ENCODE measurements around the gene SCRN1. TPM values are rescaled to one million over a fixed set of nuclear protein-coding genes. Genes with fewer than 3 reads are reported as not detected.

Gene SCRN1, protein sequence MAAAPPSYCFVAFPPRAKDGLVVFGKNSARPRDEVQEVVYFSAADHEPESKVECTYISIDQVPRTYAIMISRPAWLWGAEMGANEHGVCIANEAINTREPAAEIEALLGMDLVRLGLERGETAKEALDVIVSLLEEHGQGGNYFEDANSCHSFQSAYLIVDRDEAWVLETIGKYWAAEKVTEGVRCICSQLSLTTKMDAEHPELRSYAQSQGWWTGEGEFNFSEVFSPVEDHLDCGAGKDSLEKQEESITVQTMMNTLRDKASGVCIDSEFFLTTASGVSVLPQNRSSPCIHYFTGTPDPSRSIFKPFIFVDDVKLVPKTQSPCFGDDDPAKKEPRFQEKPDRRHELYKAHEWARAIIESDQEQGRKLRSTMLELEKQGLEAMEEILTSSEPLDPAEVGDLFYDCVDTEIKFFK
- total RNA-seq = 0.66 and 0.84 TPM in 2 replicates

DNA sequence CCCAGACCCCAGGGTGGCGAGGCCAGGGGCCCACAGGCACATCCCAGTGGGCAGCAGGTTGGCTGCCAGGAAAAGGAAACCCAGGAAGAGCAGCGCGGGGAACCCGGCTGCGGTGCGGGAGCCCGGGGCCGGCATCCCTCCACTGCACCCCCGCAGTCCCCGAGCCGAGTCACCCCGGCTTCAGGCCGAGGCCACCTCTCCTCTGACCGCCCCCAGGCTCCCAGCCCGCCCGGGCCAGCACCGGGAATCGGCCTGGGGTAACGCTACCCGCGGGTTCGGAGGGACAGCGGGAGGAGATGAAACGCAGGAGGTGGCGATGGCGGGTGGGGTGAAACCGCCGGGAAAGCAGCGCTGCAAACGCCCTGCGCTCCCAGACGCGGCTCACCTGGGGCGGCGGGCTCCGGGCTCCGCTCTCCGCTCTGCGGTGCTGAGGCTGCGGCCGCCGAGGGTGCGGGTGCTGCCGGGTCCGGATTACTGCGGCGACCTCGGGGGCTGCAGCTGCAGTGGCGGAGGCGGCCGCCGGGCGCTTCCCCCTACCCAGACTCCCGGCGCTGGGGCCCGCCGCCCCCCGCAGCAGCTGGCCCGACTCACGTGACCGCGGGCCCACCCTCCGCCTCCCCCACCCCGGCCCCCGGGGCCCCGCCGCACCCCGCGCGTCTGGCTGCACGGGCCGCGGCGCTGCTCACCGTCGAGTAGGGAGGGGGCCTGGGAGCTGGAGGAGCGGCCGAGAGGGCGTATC is at the start of gene SCRN1:
TSS of gene SCRN1 (minus strand) at position 545 of the 739 bp plus-strand sequence. CDS start 20,734 bp downstream, outside the sequence.
- Mint-ChIP-seq H3K36me3 (ENCODE audit: low read depth) (peaks cover 2% of the 10 kb centered on the region), H3K27me3 (peaks cover 58% of the 10 kb centered on the region), H3K27ac (no peak within 1 kb of the TSS), H3K9me3 (no peaks in the 10 kb centered on the region), H3K4me3 (peak within 1 kb of the TSS; percentile 74), H3K4me1 (peaks cover 4% of the 10 kb centered on the region)
- intact Hi-C loops (cut with micrococcal nuclease) = loop anchor here (2.0 kb wide), 1 partner anchor 37 kb away; the partner anchor contains the start of gene FKBP14
- peak; percentile 70 for DNase-seq

DNA sequence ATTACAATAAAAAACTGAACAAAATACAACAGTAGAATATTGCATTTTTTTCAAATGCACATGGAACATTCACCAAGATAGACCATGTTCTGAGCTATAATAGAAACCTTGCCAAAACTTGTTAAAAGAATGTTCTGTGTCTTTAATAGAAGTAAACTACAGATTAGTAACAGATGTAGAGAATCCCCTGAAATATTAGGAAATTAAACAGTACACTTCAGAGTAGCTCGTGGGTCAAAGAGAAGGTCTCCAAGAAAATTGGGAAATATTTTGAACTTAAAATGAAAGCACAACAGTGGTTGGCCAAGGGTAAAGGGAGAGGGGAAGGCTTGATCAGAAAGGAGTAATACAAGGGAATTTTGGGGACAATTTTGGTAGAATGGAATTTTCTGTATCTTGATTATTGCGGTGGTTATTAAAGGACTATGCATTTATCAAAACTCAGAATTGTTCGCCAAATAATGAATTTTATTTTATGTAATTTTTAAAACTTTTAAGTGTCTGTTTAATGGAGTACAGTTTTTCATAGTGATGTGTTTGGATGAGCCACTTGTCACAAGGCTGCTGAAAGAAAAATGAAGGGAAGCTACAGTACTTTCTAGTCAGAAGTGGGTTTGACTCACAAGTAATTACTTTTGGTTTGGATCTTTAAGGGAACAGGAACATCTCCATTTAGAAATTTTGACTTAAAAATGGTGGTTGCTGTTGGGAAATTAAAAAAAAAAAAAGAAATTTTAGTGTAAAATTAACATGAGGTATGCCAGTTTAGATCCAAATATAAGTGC is 48.8 kb upstream of the SCRN1 start:
- H3K9me3 Mint-ChIP-seq = no peaks in the 10 kb centered on the region
- no peak overlapping the region for H3K4me3 Mint-ChIP-seq
- DNase-seq = no peak
- H3K27ac Mint-ChIP-seq = no peak overlapping the region
- no peaks in the 10 kb centered on the region for H3K27me3 Mint-ChIP-seq
- no peaks in the 10 kb centered on the region for H3K36me3 Mint-ChIP-seq (ENCODE audit: low read depth)
- intact Hi-C loops (cut with micrococcal nuclease) = no loop called here
- peaks cover 7% of the 10 kb centered on the region for H3K4me1 Mint-ChIP-seq

DNA sequence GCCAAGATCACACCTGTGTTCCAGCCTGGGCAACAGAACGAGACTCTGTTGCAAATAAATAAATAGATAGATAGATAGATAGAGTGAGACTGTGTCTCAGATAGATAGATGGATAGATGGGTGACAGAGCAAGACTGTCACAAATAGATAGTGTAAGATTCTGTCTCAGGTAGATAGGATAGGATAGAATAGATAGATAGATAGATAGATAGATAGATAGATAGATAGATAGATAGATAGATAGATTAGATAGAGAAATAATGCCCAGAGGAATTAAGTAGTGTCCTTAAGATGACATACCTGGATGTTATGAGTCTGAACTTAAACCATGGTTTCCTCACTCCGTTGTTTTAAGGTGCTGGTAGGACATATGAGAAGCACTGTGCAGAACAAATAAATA is 46.6 kb upstream of the SCRN1 start:
- H3K4me1 Mint-ChIP-seq = peaks cover 5% of the 10 kb centered on the region
- DNase-seq = no peak
- H3K36me3 Mint-ChIP-seq (ENCODE audit: low read depth) = no peaks in the 10 kb centered on the region
- intact Hi-C loops (cut with micrococcal nuclease) = no loop called here
- H3K9me3 Mint-ChIP-seq = no peaks in the 10 kb centered on the region
- H3K4me3 Mint-ChIP-seq = no peak overlapping the region
- H3K27me3 Mint-ChIP-seq = no peaks in the 10 kb centered on the region
- H3K27ac Mint-ChIP-seq = no peak overlapping the region

DNA sequence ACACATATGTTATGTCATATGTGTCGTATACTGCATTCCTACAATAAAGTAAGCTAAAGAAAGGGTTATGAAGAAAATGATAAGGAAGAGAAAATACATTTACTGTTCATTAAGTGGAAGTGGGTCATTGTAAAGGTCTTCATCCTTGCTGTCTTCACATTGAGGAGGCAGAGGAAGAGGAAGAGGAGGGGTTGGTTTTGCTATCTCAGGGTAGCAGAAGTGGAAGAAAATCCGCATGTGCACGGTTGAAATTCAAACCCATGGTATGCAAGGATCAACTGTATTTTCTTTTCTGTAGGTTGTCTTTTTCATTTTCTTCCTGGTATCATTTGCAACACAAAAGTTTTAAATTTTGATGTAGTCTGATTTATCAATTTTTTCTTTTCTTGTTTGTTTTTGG is 44.9 kb upstream of the SCRN1 start:
- Mint-ChIP-seq H3K27me3 (no peaks in the 10 kb centered on the region), H3K4me3 (no peak overlapping the region), H3K27ac (no peak overlapping the region), H3K9me3 (no peaks in the 10 kb centered on the region), H3K36me3 (ENCODE audit: low read depth) (no peaks in the 10 kb centered on the region), H3K4me1 (no peaks in the 10 kb centered on the region)
- no peak for DNase-seq
- intact Hi-C loops (cut with micrococcal nuclease) = no loop called here

DNA sequence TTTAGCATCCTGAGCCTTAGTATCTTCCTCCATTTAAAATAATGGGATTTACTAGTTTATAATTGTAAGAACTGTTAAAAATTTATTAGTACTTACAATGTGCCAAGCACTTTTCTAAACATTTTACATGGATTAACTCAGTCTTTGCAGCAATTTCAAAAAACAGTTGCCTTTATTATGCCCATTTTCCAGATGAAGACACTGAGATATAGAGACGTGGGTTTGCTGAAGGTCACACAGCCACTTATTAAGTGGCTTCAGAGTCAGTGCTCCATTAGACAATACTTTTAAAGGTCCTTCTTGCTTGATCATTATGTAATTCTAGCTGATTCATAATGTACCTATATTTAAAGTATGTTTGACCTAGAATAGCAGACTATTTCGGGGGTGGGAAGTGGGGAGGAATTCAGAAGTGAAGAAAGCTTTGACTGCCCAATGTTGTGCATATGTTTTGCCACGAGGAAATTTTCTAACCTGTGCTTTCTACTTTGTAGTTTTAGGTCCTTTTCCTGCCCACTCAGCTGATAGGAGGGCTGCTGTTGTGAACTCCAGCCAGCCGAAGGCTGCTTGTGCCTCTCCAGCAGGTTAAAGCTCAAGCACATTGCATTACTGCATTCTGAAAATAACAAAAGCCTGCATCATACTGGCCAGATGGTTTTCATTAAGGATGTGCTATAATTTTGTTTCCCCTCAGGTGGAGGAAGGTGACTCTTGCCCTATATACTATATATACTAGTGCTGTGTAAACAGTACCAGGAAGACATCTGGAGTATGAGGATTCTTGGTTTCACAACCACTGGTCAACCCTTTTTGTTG is 42.9 kb upstream of the SCRN1 start:
- Mint-ChIP-seq H3K4me1 (peaks cover 5% of the 10 kb centered on the region), H3K27me3 (no peaks in the 10 kb centered on the region), H3K9me3 (no peaks in the 10 kb centered on the region), H3K4me3 (no peak overlapping the region), H3K27ac (no peak overlapping the region), H3K36me3 (ENCODE audit: low read depth) (no peaks in the 10 kb centered on the region)
- intact Hi-C loops (cut with micrococcal nuclease) = no loop called here
- DNase-seq = no peak

DNA sequence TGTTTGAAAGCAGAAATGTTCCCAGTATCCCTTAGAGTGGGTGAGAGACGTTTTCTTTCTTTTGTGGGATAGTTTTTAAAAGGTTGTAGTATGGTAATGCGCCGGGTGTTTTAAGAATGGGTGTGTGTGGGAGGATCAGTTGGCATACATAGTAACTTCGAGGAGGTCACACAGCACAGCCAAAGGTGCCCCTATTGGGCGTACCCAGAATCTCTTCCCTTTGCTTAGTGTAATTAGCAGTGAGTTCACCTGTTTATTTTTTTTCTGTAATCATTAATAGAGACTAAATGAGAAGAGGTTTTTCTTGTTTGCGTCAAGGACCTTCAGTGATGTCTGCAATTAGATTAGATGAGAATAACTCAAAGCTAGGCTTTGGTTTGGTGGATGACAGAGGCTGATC is 40.1 kb upstream of the SCRN1 start:
- peaks cover 3% of the 10 kb centered on the region for H3K9me3 Mint-ChIP-seq
- peaks cover 4% of the 10 kb centered on the region for H3K36me3 Mint-ChIP-seq (ENCODE audit: low read depth)
- intact Hi-C loops (cut with micrococcal nuclease) = loop anchor here (2.0 to 10.0 kb wide), 5 partner anchors 33 to 743 kb away; partner anchors contain the start of gene MINDY4
- H3K4me3 Mint-ChIP-seq = no peak overlapping the region
- no peaks in the 10 kb centered on the region for H3K27me3 Mint-ChIP-seq
- DNase-seq = peak; percentile 59
- peaks cover 19% of the 10 kb centered on the region for H3K4me1 Mint-ChIP-seq
- no peak overlapping the region for H3K27ac Mint-ChIP-seq

DNA sequence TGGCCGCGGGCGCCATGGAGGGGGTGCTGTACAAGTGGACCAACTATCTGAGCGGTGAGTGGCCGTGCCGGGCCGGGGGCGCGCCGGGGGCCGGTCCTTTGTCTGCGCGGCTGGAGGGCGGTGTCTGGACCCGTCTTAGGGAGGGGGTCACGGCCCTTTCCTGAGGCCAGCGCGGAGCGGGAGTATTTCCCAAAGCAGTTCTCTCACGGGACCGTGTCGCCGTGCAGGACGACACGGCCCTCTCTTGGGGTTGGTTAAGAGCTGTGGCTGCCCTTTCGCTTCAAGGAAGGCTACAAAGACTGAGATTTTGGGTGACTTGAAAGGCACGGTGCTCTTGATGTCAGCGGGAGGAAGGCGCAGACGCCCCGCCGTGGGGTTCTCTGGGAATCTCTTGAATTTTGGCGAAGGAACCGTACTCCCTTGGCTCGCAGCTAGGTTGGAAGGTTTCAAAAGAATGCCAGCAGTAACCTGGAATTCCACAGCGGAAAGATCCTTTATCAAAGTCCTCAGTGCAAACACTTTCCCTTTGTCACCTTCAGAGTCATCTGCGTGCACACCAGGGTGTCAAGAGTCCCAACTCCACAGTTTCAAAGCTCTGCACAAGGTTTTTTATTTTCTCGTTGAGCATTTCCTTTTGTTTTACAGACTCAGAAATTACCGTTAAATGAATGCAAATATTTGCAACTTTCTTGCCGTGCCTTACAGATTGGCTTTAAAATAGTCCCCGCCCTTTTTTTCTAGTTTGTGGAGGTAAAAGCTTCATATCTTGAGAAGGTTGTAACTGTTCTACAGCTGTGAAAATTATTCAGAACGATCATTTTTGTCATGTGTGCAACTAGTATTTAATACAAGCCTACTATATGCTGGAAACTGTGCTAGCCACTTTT is 39.4 kb upstream of the SCRN1 start:
- DNase-seq = no peak
- Mint-ChIP-seq H3K4me1 (peaks cover 19% of the 10 kb centered on the region), H3K27me3 (no peaks in the 10 kb centered on the region), H3K27ac (peak overlapping the region; percentile 78), H3K4me3 (no peak overlapping the region), H3K9me3 (peaks cover 3% of the 10 kb centered on the region), H3K36me3 (ENCODE audit: low read depth) (peaks cover 4% of the 10 kb centered on the region)
- intact Hi-C loops (cut with micrococcal nuclease) = loop anchor here (2.0 to 10.0 kb wide), 5 partner anchors 34 to 743 kb away; partner anchors contain the start of gene MINDY4

DNA sequence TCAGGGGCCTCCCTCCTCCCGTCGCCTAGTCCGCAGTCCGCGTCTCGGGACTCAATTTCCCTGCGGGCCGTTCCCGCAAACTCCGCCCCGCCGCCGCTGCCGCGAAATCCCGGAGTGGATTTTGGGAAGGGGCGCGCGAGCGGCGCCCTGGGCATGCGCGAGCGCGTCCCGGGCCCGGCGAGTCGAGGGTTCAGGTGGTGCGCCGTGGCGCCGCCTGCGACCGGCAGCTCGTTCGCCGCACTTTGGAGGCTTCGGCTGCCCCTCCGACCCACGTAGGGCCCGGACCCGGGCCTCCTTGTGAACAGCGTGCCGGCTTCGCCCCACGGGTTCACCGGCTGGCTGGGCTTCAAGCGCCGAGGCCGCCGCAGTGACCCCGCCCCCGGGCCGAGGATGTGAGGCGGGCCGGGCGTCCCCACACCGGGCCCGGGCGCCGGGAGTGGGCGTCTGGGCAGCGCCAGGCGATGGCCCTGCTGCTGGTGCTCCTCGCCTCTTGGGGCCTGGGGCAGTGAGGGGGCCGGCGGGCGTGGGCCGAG is 38.7 kb upstream of the SCRN1 start, which contains the start of gene PLEKHA8:
TSS of gene PLEKHA8 (plus strand) at position 197 of the 533 bp plus-strand sequence. CDS start 351 bp downstream, outside the sequence.
- intact Hi-C loops (cut with micrococcal nuclease) = loop anchor here (2.0 to 10.0 kb wide), 5 partner anchors 35 to 744 kb away; partner anchors contain the start of gene MINDY4
- Mint-ChIP-seq H3K27ac (peak within 1 kb of the TSS; percentile 88), H3K27me3 (no peaks in the 10 kb centered on the region), H3K4me3 (no peak within 1 kb of the TSS), H3K36me3 (ENCODE audit: low read depth) (peaks cover 4% of the 10 kb centered on the region), H3K4me1 (peaks cover 25% of the 10 kb centered on the region), H3K9me3 (peaks cover 3% of the 10 kb centered on the region)
- peak; percentile 98 for DNase-seq

DNA sequence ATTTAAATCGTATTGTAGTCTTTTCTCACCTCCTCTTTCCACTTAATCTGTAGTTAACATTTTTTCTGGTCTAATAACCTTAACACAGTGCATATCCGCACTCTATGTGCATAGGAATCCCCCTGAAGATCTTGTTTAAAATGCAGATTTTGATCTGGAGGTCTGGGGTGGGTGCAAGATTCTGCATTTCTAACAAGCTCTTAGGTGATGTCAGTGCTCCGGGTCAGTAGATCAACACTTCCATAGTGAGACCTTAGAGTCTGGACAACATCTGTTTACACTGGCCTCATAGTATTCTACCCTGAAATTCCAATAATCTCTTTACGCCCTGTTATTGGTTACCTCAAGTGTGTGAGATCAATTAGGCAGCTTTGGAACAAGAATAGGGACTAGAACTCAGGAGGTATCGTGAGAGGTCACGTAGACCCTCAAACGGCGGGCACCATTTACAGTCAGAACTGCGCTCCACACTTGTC is 38.2 kb upstream of the SCRN1 start:
- intact Hi-C loops (cut with micrococcal nuclease) = loop anchor here (2.0 to 10.0 kb wide), 9 partner anchors 35 to 745 kb away; partner anchors contain the start of genes GARS1, MINDY4, NOD1 and SCRN1
- peaks cover 3% of the 10 kb centered on the region for H3K9me3 Mint-ChIP-seq
- no peak for DNase-seq
- H3K4me1 Mint-ChIP-seq = peaks cover 27% of the 10 kb centered on the region
- peaks cover 4% of the 10 kb centered on the region for H3K36me3 Mint-ChIP-seq (ENCODE audit: low read depth)
- peak overlapping the region; percentile 88 for H3K27ac Mint-ChIP-seq
- no peaks in the 10 kb centered on the region for H3K27me3 Mint-ChIP-seq
- H3K4me3 Mint-ChIP-seq = no peak overlapping the region

DNA sequence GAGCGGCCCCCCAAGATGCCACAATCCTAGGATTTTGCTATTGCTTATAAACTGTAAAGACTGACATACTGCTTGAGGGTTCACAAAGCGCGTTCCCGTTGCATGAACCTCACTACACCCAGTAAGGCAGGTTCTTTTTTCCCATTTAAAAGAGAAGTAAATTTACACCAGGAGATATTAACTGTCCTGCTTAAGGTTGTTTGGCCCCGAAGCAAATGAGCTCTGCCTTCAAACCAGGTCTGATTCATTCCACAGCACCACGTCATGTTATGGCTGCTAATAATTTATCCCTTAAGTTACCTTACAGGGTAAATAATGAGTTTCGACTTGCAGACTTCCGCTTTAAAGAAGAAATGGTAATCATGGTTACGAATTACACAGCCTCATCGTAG is 37.5 kb upstream of the SCRN1 start:
- H3K27me3 Mint-ChIP-seq = no peaks in the 10 kb centered on the region

DNA sequence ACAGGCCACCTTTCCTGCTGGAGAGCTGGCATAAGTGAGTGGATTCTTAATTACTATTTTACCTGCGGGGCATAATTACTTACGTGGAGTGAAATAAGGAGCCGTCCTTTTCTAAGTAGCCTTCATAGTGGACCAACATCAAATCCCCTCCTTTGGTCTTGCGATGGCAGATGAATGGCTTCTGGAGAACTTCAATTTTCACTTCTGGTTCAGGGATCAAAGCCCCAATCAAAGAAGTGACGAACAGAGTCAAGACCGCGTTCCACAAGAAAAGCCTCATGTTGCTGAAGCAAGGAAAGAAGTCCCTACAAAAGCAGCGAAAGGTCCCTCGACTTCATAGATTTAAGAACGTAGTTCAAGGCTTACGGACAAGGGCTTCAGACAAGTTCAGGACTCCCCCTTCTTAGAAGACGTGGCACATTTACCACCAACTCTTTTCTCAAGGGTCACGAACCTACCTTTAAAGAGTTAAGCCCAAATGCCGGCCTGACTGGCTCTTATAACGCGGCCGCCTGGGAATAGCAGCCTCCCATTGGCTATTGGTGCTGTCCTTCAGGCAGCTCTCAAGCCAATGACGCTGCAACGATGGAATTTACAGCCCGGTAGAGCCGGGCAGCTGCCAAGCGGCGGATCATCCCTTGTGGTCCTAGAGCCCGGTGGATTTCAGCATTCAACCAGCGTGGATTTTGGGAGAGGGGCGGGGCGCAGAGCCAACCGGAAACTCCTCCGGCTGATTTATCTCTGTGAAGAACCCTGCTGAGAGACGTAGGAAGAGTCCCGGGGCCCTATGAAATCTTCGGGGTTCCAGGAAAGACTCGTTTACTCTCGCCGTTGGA is 36.8 kb upstream of the SCRN1 start, which contains the start of gene FKBP14:
TSS of gene FKBP14 (minus strand) at position 474 of the 836 bp plus-strand sequence. CDS start at position 280, 194 bp downstream.
- no peak within 1 kb of the TSS for H3K4me3 Mint-ChIP-seq
- intact Hi-C loops (cut with micrococcal nuclease) = loop anchor here (1.0 to 10.0 kb wide), 8 partner anchors 38 to 746 kb away; partner anchors contain the start of genes GARS1, GGCT, MINDY4 and NOD1
- peak; percentile 97 for DNase-seq
- peak within 1 kb of the TSS; percentile 88 for H3K27ac Mint-ChIP-seq
- peaks cover 5% of the 10 kb centered on the region for H3K36me3 Mint-ChIP-seq (ENCODE audit: low read depth)
- H3K27me3 Mint-ChIP-seq = no peaks in the 10 kb centered on the region
- H3K9me3 Mint-ChIP-seq = peaks cover 3% of the 10 kb centered on the region
- peaks cover 27% of the 10 kb centered on the region for H3K4me1 Mint-ChIP-seq

More for the DNA sequence above, 37.5 kb upstream of the SCRN1 start:
- intact Hi-C loops (cut with micrococcal nuclease) = loop anchor here (2.0 to 10.0 kb wide), 7 partner anchors 38 to 745 kb away; partner anchors contain the start of genes GARS1, MINDY4, NOD1 and SCRN1
- Mint-ChIP-seq H3K36me3 (ENCODE audit: low read depth) (peaks cover 5% of the 10 kb centered on the region), H3K9me3 (peaks cover 3% of the 10 kb centered on the region), H3K27ac (peak overlapping the region; percentile 88), H3K4me3 (no peak overlapping the region), H3K4me1 (peaks cover 27% of the 10 kb centered on the region)
- no peak for DNase-seq
